Measurements from ENCODE around the gene MYOG. TPM values are rescaled to one million over a fixed set of nuclear protein-coding genes. Genes with fewer than 3 reads are reported as not detected.

Gene MYOG
- total RNA-seq, 4 donors from 2014 or later: 21.4 to 146 (median 73.1) TPM

GRCh38 chr1:203075236-203076030, 10.4 kb downstream of the MYOG start:
- Histone ChIP-seq H3K27me3 (no peaks in the 10 kb centered on the region), H3K36me3 (peaks cover 0 to 4% of the 10 kb centered on the region in 2 donors), H3K27ac (peak overlapping the region in 1 of 4 donors; percentile 76), H3K4me3 (peak overlapping the region; percentile 13 to 35 (median 21)), H3K9me3 (no peaks in the 10 kb centered on the region), H3K4me1 (peaks cover 0 to 7% of the 10 kb centered on the region in 2 donors)
- no peak for ATAC-seq
- no peak for TF ChIP-seq CTCF (IDR thresholded peaks at IDR 0.05 in 4 of 5, conservative IDR thresholded peaks at IDR 0.05 in 1 of 5)
- no peak for TF ChIP-seq POLR2A (IDR thresholded peaks at IDR 0.05)
- DNase-seq: no peak
- intact Hi-C loops (cut with DNase I; ENCODE audit: low total_unique reads) (no loop called here), in situ Hi-C loops (cut with MboI; ENCODE audit: low sequenced_read_pairs in 4 of 4) (no loop called here)

GRCh38 chr1:203074610-203075009, 11.2 kb downstream of the MYOG start:
- no peaks in the 10 kb centered on the region for H3K27me3 ChIP-seq
- TF ChIP-seq CTCF (IDR thresholded peaks at IDR 0.05 in 4 of 5, conservative IDR thresholded peaks at IDR 0.05 in 1 of 5) (no peak), POLR2A (IDR thresholded peaks at IDR 0.05) (no peak)
- in situ Hi-C loops (cut with MboI; ENCODE audit: low sequenced_read_pairs in 4 of 4) (no loop called here), intact Hi-C loops (cut with DNase I; ENCODE audit: low total_unique reads) (no loop called here)
- peaks cover 0 to 4% of the 10 kb centered on the region in 2 donors for H3K36me3 ChIP-seq
- DNase-seq (no peak), ATAC-seq (no peak)
- H3K9me3 ChIP-seq: no peaks in the 10 kb centered on the region
- peaks cover 8 to 14% of the 10 kb centered on the region in 2 donors for H3K4me1 ChIP-seq
- H3K4me3 ChIP-seq: no peak overlapping the region
- peak overlapping the region in 1 of 4 donors; percentile 76 for H3K27ac ChIP-seq

GRCh38 chr1:203073469-203073868, 12.3 kb downstream of the MYOG start:
- intact Hi-C loops (cut with DNase I; ENCODE audit: low total_unique reads) (no loop called here), in situ Hi-C loops (cut with MboI; ENCODE audit: low sequenced_read_pairs in 4 of 4) (no loop called here)
- no peak for ATAC-seq
- H3K27me3 ChIP-seq: no peaks in the 10 kb centered on the region
- H3K9me3 ChIP-seq: no peaks in the 10 kb centered on the region
- H3K36me3 ChIP-seq: peaks cover 0 to 4% of the 10 kb centered on the region in 2 donors
- peak overlapping the region in 2 of 4 donors; percentile 1 to 44 for H3K27ac ChIP-seq
- peaks cover 19 to 26% of the 10 kb centered on the region in 2 donors for H3K4me1 ChIP-seq
- no peak overlapping the region for H3K4me3 ChIP-seq
- TF ChIP-seq CTCF (IDR thresholded peaks at IDR 0.05 in 4 of 5, conservative IDR thresholded peaks at IDR 0.05 in 1 of 5) (no peak), POLR2A (IDR thresholded peaks at IDR 0.05) (no peak)
- DNase-seq: no peak

- H3K9me3 ChIP-seq: no peaks in the 10 kb centered on the region
- intact Hi-C loops (cut with DNase I; ENCODE audit: low total_unique reads): no loop called here
- no peak for TF ChIP-seq CTCF (IDR thresholded peaks at IDR 0.05 in 4 of 5, conservative IDR thresholded peaks at IDR 0.05 in 1 of 5)
- no peak for TF ChIP-seq POLR2A (IDR thresholded peaks at IDR 0.05)
- H3K36me3 ChIP-seq: peaks cover 0 to 4% of the 10 kb centered on the region in 2 donors
- peak overlapping the region in 2 of 4 donors; percentile 18 to 44 for H3K27ac ChIP-seq
- in situ Hi-C loops (cut with MboI; ENCODE audit: low sequenced_read_pairs in 4 of 4): no loop called here
- no peaks in the 10 kb centered on the region for H3K27me3 ChIP-seq
- no peak for DNase-seq
- H3K4me3 ChIP-seq: no peak overlapping the region
- no peak for ATAC-seq
- H3K4me1 ChIP-seq: peaks cover 24 to 31% of the 10 kb centered on the region in 2 donors
Observed at GRCh38 chr1:203072911-203073310, 12.9 kb downstream of the MYOG start.
